GM21737 (cell line): ENCODE results near the gene ANO3.

Experiments
- ATAC-seq: cut with Tn5 transposase; IDR thresholded peaks from one replicate; pipeline ENCODE4 v1.9.1; 2021; ENCODE audit warnings: mild to moderate bottlenecking, moderate library complexity; ENCODE audit not compliant: unreplicated experiment

The ANO3 gene

GRCh38 chr11:26702406-26702805, 370.5 kb downstream of the ANO3 start:
- ATAC-seq = no peak

- no peak for ATAC-seq
Measured at GRCh38 chr11:26703411-26704191, 371.7 kb downstream of the ANO3 start.

GRCh38 chr11:26704249-26704648, 372.3 kb downstream of the ANO3 start:
- no peak for ATAC-seq

GRCh38 chr11:26706181-26706580, 374.3 kb downstream of the ANO3 start:
- no peak for ATAC-seq

GRCh38 chr11:26708736-26709456, 377.0 kb downstream of the ANO3 start:
- ATAC-seq = no peak

- no peak for ATAC-seq
Measured at GRCh38 chr11:26710489-26710888, 378.6 kb downstream of the ANO3 start.

- ATAC-seq = no peak
Measured at GRCh38 chr11:26712497-26712896, 380.6 kb downstream of the ANO3 start.
